ENCODE data around the gene UPK3B. TPM values are rescaled to one million over a fixed set of nuclear protein-coding genes. Genes with fewer than 3 reads are reported as not detected.
"Not testable (repeated sequence)": the region's sequence is repeated elsewhere in the genome, so short reads cannot be mapped to it uniquely, and the experiment has no call there.

The UPK3B gene
- polyA plus RNA-seq, 2 donors: 16.7 to 63.9 TPM

DNA sequence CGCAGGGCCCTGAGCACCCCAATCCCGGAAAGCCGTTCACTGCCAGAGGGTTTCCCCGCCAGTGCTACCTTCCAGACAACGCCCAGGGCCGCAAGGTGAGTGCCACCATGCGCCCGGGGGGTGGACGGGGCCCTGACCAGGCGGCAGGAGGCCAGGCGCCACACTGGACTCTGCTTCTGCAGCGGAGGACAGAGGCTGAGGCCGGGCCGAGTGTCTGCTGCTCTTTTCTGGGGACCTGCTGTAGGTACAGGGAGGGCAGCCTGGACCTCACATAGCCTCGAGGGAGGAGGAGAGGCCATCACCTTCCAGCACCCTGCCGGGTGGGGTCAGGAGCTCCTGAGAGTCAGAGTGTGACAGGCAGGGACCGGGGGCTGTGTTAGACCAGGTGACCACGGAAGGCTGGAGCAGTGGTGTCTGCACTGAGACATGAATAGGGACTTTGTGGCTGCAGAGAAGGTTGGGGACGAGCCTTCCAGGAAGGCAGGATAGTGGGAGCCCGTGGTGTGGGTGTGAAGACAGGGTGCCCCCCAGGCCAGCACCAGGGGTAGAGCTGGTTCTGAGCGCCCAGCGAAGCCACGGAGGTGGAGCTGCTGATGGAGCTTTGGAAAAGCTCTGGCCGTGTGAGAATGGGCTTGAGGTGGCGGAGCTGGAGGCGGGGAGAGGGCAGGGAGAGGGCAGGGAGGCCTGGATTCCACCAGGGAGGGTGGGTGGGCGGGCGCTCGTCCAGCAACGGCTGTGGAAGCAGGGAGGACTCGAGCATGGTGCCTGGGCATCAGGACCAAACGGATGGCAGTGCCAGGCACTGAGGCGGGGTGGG is 5.8 kb upstream of the UPK3B start:
- H3K9me3 ChIP-seq (ENCODE audit: control insufficient read depth in 2 of 2, insufficient read depth in 1 of 2, low read depth in 1 of 2, low read length in 1 of 2); H3K4me1 ChIP-seq (ENCODE audit: control insufficient read depth in 2 of 2, insufficient read depth in 2 of 2, low read length in 1 of 2); H3K4me3 ChIP-seq (ENCODE audit: low read depth in 1 of 2, low read length in 2 of 2); H3K27me3 ChIP-seq (ENCODE audit: control insufficient read depth in 1 of 2, insufficient read depth in 2 of 2, low read length in 2 of 2); H3K27ac ChIP-seq (ENCODE audit: low read depth in 2 of 2, low read length in 1 of 2): not testable (repeated sequence)
- H3K36me3 ChIP-seq (ENCODE audit: control insufficient read depth in 2 of 2, insufficient read depth in 2 of 2, low read length in 1 of 2): peaks cover 7 to 29% of the 10 kb centered on the region in 2 donors
- 79 to 86% methylated on average over 10 to 24 of the region's 33 CpGs for WGBS, 2 donors

DNA sequence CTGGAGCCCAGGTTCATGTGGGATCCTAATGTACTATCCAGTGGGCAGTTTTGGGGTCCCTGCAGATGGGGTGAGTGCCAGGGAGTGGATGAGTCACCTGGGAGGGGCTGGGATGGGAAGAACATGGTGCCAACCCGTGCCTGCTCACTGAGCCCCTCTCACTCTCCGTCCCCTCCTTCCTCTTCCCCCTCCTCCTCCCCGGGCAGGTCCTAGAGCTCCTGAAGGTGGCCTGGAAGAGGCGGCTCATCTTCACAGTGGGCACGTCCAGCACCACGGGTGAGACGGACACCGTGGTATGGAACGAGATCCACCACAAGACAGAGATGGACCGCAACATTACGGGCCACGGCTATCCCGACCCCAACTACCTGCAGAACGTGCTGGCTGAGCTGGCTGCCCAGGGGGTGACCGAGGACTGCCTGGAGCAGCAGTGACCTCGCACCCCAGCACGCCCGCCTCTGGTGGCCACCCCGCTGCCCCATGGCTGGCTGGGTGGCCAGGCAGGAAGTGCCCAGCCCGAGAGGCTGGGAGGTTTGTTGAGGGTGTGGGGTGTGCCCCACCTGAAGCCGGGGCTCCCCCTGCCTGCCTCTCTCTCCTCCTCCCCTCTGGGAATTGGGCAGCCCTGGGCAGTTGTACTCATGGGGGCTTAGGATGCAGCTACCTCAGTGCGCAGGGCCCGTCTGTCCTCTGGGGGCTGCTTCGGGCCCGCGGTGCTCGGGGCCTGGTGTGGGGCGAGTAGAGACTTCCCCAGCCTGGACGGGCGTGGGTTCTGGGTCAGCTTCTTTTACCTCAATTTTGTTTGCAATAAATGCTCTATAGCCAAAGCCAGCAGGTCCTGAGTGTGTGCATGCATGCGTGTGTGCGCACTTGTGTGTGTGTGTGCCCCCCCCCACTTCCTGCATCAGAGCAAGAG is 4.9 kb upstream of the UPK3B start:
- H3K27me3 ChIP-seq (ENCODE audit: control insufficient read depth in 1 of 2, insufficient read depth in 2 of 2, low read length in 2 of 2): no peaks in the 10 kb centered on the region
- H3K27ac ChIP-seq (ENCODE audit: low read depth in 2 of 2, low read length in 1 of 2): no peak overlapping the region
- H3K4me3 ChIP-seq (ENCODE audit: low read depth in 1 of 2, low read length in 2 of 2): no peak overlapping the region
- WGBS, 2 donors: 88 to 91% methylated on average over 31 to 32 of the region's 32 CpGs
- no peaks in the 10 kb centered on the region for H3K9me3 ChIP-seq (ENCODE audit: control insufficient read depth in 2 of 2, insufficient read depth in 1 of 2, low read depth in 1 of 2, low read length in 1 of 2)
- H3K36me3 ChIP-seq (ENCODE audit: control insufficient read depth in 2 of 2, insufficient read depth in 2 of 2, low read length in 1 of 2): peaks cover 7 to 29% of the 10 kb centered on the region in 2 donors
- H3K4me1 ChIP-seq (ENCODE audit: control insufficient read depth in 2 of 2, insufficient read depth in 2 of 2, low read length in 1 of 2): peaks cover 0 to 4% of the 10 kb centered on the region in 2 donors

DNA sequence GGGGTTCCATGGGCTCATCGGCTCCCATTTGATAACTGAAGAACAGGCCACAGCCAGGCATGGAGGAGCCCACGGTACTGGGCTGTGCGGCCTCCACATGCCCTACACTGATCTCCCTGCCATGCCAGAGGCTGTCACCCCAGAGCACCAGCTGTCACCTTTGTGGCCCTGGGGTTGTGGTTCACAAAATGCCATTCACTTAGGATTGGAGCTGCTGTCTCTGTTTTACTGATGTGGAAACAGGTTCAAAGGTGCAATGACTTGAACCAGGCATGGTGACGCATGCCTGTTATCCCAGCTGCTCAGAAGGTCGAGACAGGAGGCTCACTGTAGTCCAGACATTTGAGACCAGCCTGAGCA is 4.3 kb upstream of the UPK3B start:
- 77 to 85% methylated on average over 5 of the region's 5 CpGs for WGBS, 2 donors
- Histone ChIP-seq H3K36me3 (ENCODE audit: control insufficient read depth in 2 of 2, insufficient read depth in 2 of 2, low read length in 1 of 2) (peaks cover 4 to 29% of the 10 kb centered on the region in 2 donors), H3K4me3 (ENCODE audit: low read depth in 1 of 2, low read length in 2 of 2) (no peak overlapping the region), H3K27ac (ENCODE audit: low read depth in 2 of 2, low read length in 1 of 2) (no peak overlapping the region), H3K27me3 (ENCODE audit: control insufficient read depth in 1 of 2, insufficient read depth in 2 of 2, low read length in 2 of 2) (no peaks in the 10 kb centered on the region), H3K4me1 (ENCODE audit: control insufficient read depth in 2 of 2, insufficient read depth in 2 of 2, low read length in 1 of 2) (peaks cover 0 to 6% of the 10 kb centered on the region in 2 donors), H3K9me3 (ENCODE audit: control insufficient read depth in 2 of 2, insufficient read depth in 1 of 2, low read depth in 1 of 2, low read length in 1 of 2) (no peaks in the 10 kb centered on the region)

DNA sequence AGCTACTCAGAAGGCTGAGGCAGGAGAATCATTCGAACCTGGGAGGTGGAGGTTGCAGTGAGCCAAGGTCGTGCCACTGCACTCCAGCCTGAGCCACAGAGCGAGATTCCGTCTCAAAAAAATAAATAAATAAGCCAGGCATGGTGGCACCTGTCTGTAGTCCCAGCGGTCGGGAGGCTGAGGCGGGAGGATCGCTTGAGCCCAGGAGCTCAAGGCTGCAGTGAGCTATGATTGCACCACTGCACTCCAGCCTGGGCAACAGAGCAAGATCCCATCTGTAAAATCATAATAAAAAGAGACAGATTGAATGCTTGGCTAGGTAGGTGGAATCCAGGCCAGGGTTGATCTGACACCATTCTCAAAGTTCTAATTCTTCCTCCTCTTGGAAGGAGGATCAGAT is 3.7 kb upstream of the UPK3B start:
- H3K27me3 ChIP-seq (ENCODE audit: control insufficient read depth in 1 of 2, insufficient read depth in 2 of 2, low read length in 2 of 2); H3K4me3 ChIP-seq (ENCODE audit: low read depth in 1 of 2, low read length in 2 of 2); H3K9me3 ChIP-seq (ENCODE audit: control insufficient read depth in 2 of 2, insufficient read depth in 1 of 2, low read depth in 1 of 2, low read length in 1 of 2); H3K4me1 ChIP-seq (ENCODE audit: control insufficient read depth in 2 of 2, insufficient read depth in 2 of 2, low read length in 1 of 2); H3K27ac ChIP-seq (ENCODE audit: low read depth in 2 of 2, low read length in 1 of 2): not testable (repeated sequence)
- 95 to 97% methylated on average over 8 of the region's 8 CpGs for whole genome bisulfite sequencing, 2 donors
- H3K36me3 ChIP-seq (ENCODE audit: control insufficient read depth in 2 of 2, insufficient read depth in 2 of 2, low read length in 1 of 2): peaks cover 4 to 29% of the 10 kb centered on the region in 2 donors

DNA sequence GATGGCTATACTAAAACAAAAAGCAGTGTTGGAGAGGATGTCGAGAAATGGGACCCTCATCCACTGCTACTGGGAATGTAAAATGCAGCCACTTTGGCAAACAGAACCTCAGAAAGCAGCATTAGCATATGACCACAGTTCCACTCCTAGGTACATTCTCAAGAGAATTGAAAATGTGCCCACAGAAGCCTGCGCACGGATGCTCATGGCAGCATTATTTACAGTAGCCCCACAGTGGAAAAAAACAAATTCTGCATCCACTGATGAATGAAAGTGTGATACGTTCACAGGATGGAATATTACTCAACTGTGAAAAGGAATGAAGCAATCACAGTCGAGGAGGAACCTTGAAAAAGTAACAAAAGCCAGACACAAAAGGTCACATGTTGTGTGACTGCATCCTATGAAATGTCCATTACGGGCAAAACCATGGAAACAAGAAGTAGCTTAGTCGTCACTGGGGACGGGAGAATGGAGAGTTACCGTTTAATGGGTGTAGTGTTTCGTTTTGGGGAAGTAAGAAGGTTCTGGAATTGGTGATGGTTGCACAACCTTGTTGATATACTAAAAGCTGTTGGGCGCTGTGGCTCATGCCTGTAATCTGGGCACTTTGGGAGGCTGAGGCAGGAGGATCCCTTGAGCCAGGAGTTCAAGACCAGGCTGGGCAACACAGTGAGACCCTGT is 2.5 kb upstream of the UPK3B start:
- no peaks in the 10 kb centered on the region for H3K9me3 ChIP-seq (ENCODE audit: control insufficient read depth in 2 of 2, insufficient read depth in 1 of 2, low read depth in 1 of 2, low read length in 1 of 2)
- peaks cover 0 to 8% of the 10 kb centered on the region in 2 donors for H3K4me1 ChIP-seq (ENCODE audit: control insufficient read depth in 2 of 2, insufficient read depth in 2 of 2, low read length in 1 of 2)
- H3K27ac ChIP-seq (ENCODE audit: low read depth in 2 of 2, low read length in 1 of 2): no peak overlapping the region
- peaks cover 4 to 22% of the 10 kb centered on the region in 2 donors for H3K36me3 ChIP-seq (ENCODE audit: control insufficient read depth in 2 of 2, insufficient read depth in 2 of 2, low read length in 1 of 2)
- 83 to 88% methylated on average over 11 of the region's 11 CpGs for WGBS, 2 donors
- H3K4me3 ChIP-seq (ENCODE audit: low read depth in 1 of 2, low read length in 2 of 2): no peak overlapping the region
- H3K27me3 ChIP-seq (ENCODE audit: control insufficient read depth in 1 of 2, insufficient read depth in 2 of 2, low read length in 2 of 2): no peaks in the 10 kb centered on the region

DNA sequence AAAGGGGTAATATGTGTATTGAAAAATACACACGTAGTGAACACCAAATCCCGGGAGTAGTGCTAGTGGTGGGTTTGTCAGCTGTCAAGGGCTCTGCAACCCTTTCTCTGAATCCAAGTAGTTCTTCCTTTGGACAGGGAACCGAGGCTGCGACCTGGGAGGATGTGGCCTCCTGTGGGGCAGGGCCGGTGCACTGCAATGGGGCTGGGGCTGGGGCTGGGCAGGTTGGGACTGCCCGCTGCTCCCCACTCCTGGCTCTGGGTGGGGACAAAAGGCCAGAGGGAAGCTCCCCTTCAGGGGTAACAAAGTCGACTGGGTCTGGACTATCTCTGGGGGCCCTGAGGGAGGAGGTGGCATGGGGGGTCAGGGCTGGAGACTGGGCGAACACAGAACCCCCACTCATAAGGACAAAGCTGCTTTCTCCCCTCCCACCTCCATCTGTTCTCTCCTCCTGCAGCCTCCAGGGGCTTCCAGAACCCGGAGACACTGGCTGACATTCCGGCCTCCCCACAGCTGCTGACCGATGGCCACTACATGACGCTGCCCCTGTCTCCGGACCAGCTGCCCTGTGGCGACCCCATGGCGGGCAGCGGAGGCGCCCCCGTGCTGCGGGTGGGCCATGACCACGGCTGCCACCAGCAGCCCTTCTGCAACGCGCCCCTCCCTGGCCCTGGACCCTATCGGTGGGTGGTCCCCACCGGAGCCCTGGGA is 1.0 kb downstream of the UPK3B start:
- H3K27me3 ChIP-seq (ENCODE audit: control insufficient read depth in 1 of 2, insufficient read depth in 2 of 2, low read length in 2 of 2); H3K9me3 ChIP-seq (ENCODE audit: control insufficient read depth in 2 of 2, insufficient read depth in 1 of 2, low read depth in 1 of 2, low read length in 1 of 2); H3K36me3 ChIP-seq (ENCODE audit: control insufficient read depth in 2 of 2, insufficient read depth in 2 of 2, low read length in 1 of 2); H3K4me3 ChIP-seq (ENCODE audit: low read depth in 1 of 2, low read length in 2 of 2); H3K27ac ChIP-seq (ENCODE audit: low read depth in 2 of 2, low read length in 1 of 2): not testable (repeated sequence)
- peaks cover 0 to 11% of the 10 kb centered on the region in 2 donors for H3K4me1 ChIP-seq (ENCODE audit: control insufficient read depth in 2 of 2, insufficient read depth in 2 of 2, low read length in 1 of 2)
- 66 to 78% methylated on average over 9 to 17 of the region's 24 CpGs for WGBS, 2 donors

DNA sequence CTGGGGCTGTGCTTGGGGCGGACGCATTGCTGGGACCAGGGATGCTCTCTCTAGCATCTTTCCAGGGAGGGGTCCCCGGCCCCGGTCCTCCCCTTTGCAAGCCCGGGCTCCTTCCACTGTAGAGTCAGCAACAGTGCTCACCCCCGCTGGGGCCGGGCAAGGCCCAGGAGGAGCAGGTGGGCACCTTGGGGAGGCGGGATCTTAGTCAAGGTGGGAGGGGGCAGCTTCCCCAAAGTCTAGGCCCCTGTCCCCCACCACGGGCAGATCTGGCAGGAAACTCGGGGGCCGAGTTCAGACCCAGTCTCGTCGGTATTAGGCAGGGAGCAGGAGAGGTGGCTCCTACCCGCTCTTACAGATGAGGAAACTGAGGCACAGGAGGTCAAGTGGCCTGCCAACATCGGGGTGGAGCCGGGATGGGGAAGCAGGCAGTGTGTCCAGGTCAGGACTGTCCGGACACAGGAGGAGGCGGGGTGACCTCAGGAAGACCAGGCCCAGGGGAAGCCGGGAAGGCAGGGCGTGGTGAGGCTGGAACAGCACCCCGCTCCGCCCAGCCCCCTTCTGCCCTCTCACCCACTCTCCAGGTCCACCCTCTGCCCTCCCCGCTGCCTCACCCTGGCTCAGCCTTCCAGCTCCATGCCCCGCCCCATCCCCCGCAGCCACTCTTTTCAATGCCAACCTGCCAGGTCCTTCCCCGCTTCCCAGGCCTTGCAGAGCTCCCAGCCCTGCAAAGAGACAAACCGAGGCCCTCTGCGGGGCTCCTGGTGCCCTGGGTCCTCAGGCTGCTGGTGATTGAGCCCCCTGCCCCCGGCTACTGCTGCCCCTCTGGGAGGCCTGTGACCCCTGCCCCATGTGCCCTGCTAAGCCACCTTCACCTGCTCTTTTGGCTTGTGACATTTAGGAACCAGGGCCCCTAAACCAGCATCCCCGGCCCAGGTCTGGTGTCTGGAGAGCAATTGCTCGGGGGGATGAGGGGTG is 1.8 kb downstream of the UPK3B start:
- H3K4me3 ChIP-seq (ENCODE audit: low read depth in 1 of 2, low read length in 2 of 2); H3K9me3 ChIP-seq (ENCODE audit: control insufficient read depth in 2 of 2, insufficient read depth in 1 of 2, low read depth in 1 of 2, low read length in 1 of 2); H3K27ac ChIP-seq (ENCODE audit: low read depth in 2 of 2, low read length in 1 of 2); H3K36me3 ChIP-seq (ENCODE audit: control insufficient read depth in 2 of 2, insufficient read depth in 2 of 2, low read length in 1 of 2); H3K27me3 ChIP-seq (ENCODE audit: control insufficient read depth in 1 of 2, insufficient read depth in 2 of 2, low read length in 2 of 2): not testable (repeated sequence)
- H3K4me1 ChIP-seq (ENCODE audit: control insufficient read depth in 2 of 2, insufficient read depth in 2 of 2, low read length in 1 of 2): peaks cover 0 to 11% of the 10 kb centered on the region in 2 donors
- WGBS, 2 donors: 63 to 80% methylated on average over 3 to 16 of the region's 31 CpGs

DNA sequence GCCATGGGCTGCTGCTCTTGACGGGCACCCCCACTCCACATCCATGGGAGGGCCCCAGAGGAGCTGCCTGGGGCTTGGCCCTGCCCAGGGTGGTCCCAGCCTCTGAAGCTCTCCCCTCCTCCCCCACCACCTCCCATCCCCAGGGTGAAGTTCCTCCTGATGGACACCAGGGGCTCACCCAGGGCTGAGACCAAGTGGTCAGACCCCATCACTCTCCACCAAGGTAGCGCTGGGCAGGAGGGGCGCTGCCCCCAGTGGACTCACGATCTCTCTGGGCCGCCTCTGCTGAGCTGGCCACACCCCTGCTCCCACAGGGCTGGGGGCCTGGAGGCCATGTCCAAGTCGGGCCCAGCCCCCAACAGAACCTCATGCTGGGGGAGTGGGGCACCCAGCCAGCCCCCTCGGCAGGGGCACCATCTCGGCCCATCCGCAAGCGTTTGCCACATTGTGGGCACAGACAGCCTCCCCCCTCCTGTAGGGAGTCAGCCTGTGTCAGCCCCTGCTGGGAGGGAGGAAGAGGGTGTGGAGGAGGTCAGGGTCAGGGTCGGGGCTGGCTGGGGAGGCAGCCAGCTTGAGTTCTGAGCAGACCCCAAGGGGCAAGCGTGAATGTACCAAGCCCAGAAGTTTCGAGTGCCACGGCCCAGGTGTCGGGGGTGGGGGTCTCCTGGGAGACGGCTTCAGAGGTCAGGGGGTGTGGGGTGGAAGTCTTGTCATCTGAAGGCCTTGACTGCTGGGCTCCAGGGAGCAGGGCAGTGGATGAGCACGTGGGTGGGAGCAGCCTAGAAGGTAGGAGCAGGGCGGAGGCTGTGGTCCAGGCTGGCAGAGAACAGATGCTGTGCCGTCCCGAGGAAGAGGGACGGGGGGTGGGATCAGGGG is 2.8 kb downstream of the UPK3B start:
- Histone ChIP-seq H3K4me1 (ENCODE audit: control insufficient read depth in 2 of 2, insufficient read depth in 2 of 2, low read length in 1 of 2) (peaks cover 0 to 11% of the 10 kb centered on the region in 2 donors), H3K36me3 (ENCODE audit: control insufficient read depth in 2 of 2, insufficient read depth in 2 of 2, low read length in 1 of 2) (peaks cover 0 to 2% of the 10 kb centered on the region in 2 donors), H3K27me3 (ENCODE audit: control insufficient read depth in 1 of 2, insufficient read depth in 2 of 2, low read length in 2 of 2) (no peaks in the 10 kb centered on the region), H3K27ac (ENCODE audit: low read depth in 2 of 2, low read length in 1 of 2) (peak overlapping the region in 1 of 2 donors; percentile 18), H3K9me3 (ENCODE audit: control insufficient read depth in 2 of 2, insufficient read depth in 1 of 2, low read depth in 1 of 2, low read length in 1 of 2) (no peaks in the 10 kb centered on the region), H3K4me3 (ENCODE audit: low read depth in 1 of 2, low read length in 2 of 2) (no peak overlapping the region)
- 50 to 56% methylated on average over 21 of the region's 21 CpGs for WGBS, 2 donors
